ENCODE results near the gene RIMKLB. TPM values are rescaled to one million over a fixed set of nuclear protein-coding genes. Genes with fewer than 3 reads are reported as not detected.

Gene RIMKLB, protein sequence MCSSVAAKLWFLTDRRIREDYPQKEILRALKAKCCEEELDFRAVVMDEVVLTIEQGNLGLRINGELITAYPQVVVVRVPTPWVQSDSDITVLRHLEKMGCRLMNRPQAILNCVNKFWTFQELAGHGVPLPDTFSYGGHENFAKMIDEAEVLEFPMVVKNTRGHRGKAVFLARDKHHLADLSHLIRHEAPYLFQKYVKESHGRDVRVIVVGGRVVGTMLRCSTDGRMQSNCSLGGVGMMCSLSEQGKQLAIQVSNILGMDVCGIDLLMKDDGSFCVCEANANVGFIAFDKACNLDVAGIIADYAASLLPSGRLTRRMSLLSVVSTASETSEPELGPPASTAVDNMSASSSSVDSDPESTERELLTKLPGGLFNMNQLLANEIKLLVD
- 49.3 and 90.5 TPM in 2 replicates for total RNA-seq

DNA sequence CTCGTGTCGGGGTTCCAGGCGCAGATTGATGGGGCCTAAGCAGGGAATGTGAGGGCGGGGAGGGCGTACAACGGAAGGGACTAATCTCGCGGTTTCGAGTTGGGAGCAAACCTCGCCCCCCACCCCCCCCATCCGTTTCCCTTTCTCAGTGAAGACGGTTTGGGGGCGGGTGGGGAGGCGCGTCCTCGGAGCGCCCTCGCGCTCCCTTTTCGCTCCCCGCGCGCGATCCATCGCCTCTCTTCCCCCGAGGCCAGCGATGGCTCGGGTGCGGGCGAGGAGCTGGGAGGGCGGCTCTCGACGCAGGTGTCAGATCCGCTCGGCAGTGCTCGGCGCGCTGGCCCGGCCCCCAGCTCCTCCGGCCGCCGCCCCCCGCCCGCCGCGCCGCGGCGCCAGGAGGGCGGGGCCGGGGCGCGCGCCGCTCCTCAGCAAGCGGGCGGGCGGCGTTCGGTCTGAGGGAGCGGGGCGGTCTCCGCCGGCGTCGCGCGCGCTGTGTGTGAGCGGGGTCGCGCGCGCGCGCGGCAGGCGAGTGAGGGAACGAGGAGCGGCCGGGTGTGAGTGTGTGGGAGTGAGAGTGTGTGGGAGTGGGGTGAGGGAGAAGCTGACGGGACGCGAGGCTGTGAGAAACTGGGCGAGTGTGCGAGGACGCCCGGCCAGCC is at the start of gene RIMKLB:
TSS of gene RIMKLB (plus strand) at position 516 of the 656 bp plus-strand sequence. CDS start 15,876 bp downstream, outside the sequence.

DNA sequence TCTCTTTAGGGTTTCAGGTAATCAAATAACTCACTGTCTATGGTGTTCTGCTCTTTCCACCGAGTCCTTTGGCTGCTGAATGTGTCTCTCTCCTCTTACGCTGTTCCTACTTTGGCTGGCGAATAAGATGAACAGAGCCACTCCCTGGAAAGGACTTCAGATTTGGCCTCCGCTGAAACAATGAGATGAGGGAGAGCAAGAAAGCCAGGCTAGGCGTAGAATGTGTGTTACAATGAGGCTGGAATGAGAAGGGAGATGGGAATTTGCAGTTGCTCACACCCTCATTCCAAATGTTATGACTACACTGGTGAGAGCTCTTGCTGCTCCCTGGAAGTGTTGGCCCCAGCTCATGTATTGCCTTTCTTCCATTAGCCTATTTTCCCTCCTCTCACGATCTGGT is 35.2 kb upstream of the RIMKLB start, which contains the start of gene MFAP5:
TSS of gene MFAP5 (minus strand) at position 234 of the 400 bp plus-strand sequence. CDS start 722 bp downstream, outside the sequence.

DNA sequence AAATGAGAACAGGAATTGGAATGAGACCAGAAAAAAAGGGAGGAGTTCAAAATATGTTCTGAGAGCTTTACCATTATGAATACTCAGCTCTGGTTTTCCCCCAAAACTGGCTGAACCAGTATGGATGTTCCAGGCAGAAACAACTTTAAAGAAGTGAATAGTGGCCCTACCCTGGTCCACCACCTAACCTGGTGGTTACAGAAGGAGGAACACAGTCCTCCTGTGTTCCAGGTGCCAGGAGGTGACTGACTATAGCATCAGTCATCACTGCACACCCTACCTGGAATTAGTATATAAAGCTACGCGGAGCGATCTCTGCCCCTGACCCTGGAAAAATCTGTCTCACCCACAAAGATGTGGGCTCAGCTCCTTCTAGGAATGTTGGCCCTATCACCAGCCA is 124.5 kb downstream of the RIMKLB start, which contains the start of gene A2ML1:
TSS of gene A2ML1 (plus strand) at position 324 of the 400 bp plus-strand sequence. CDS start at position 355, 31 bp downstream.

Other genes with a start within 250 kb of the RIMKLB start
- not detected in 2 replicates for gene CLEC6A, start 242.0 kb upstream of the RIMKLB start, total RNA-seq
- not detected in 2 replicates for gene CLEC4D, start 184.5 kb upstream of the RIMKLB start, total RNA-seq
- gene CLEC4E, start 157.1 kb upstream of the RIMKLB start, total RNA-seq: not detected in 2 replicates
- not detected in 2 replicates for gene AICDA, start 85.1 kb upstream of the RIMKLB start, total RNA-seq
- gene MFAP5, start 35.2 kb upstream of the RIMKLB start, total RNA-seq: 0.33 TPM in 1 of 2 replicates, not detected in the other
- gene A2ML1, start 124.6 kb downstream of the RIMKLB start, total RNA-seq: not detected in 2 replicates
- 13.0 and 20.6 TPM in 2 replicates for gene PHC1, start 216.5 kb downstream of the RIMKLB start, total RNA-seq